K562 (cell line): ENCODE measurements around the gene ALKBH3. TPM values are rescaled to one million over a fixed set of nuclear protein-coding genes. Genes with fewer than 3 reads are reported as not detected.
A peak's percentile ranks its signal among the peaks of the same experiment; 100 is the strongest.

Experiments used
- CHD1 ChIP-seq: fragments of 200-600 bp; sonication (generic); IDR thresholded peaks from one replicate; pipeline ENCODE4 v1.6.1; 2012; ENCODE audit warnings: mild to moderate bottlenecking, moderate library complexity, low read length, inconsistent platforms
- MTF1 ChIP-seq: fragments of 250-450 bp; sonication (Bioruptor Pico); IDR thresholded peaks from 2 replicates; pipeline ENCODE4 v1.9.0; 2021; ENCODE audit warnings: moderate library complexity, mild to moderate bottlenecking, inconsistent platforms, borderline replicate concordance
- MXI1 ChIP-seq: IDR thresholded peaks from 2 replicates; pipeline ENCODE4 v1.6.1; 2011; ENCODE audit warnings: low read depth, mild to moderate bottlenecking, improper control_type of control experiment, low read length
- NR2F6 ChIP-seq: fragments of 450-650 bp; formaldehyde crosslinking; IDR thresholded peaks from 2 replicates; pipeline ENCODE4 v1.4.0; 2020; ENCODE audit warnings: mild to moderate bottlenecking
- POLR2G ChIP-seq: fragments of 200-400 bp; formaldehyde crosslinking; IDR thresholded peaks from 2 replicates; pipeline ENCODE4 v1.6.1; 2017; ENCODE audit warnings: low read depth, mild to moderate bottlenecking, antibody characterized with exemption, low read length, moderate library complexity
- PTTG1 ChIP-seq: fragments of 450-650 bp; IDR thresholded peaks from 2 replicates; pipeline ENCODE4 v1.6.1; 2016; ENCODE audit warnings: low read depth, mild to moderate bottlenecking, missing genetic modification characterization, missing compliant biosample characterization
- SRSF3 ChIP-seq: fragments of 200-400 bp; formaldehyde crosslinking; IDR thresholded peaks from 2 replicates; pipeline ENCODE4 v1.6.1; 2016; ENCODE audit warnings: mild to moderate bottlenecking, low read length, moderate library complexity; ENCODE audit not compliant: insufficient read depth
- SRSF7 ChIP-seq: fragments of 200-400 bp; formaldehyde crosslinking; optimal IDR thresholded peaks from 2 replicates; pipeline ENCODE3; 2017; ENCODE audit warnings: mild to moderate bottlenecking, low read depth, low read length
- ZBTB40 ChIP-seq, 2 experiments: fragments of 450-650 bp in 1 of 2; sonication (generic) in 1 of 2; formaldehyde crosslinking in 1 of 2; IDR thresholded peaks; 2 replicates each; pipeline versions ENCODE4 v1.7.1 to v1.9.0; 2016 to 2022; ENCODE audit warnings: inconsistent platforms in 1 of 2, mild to moderate bottlenecking in 1 of 2, missing genetic modification reagents in 1 of 2
- ZBTB8A ChIP-seq: fragments of 450-650 bp; IDR thresholded peaks from 2 replicates; pipeline ENCODE4 v1.6.1; 2018; ENCODE audit warnings: mild to moderate bottlenecking, moderate library complexity; ENCODE audit not compliant: partially characterized antibody
- polyA plus RNA-seq, 8 experiments: library from polyadenylated mRNA; depleted of rRNA in 4 of 8; stranded (reverse) in 5 of 8; unstranded in 3 of 8; fragments of >200 nt; fragmentation: Nextera tagmentation in 2 of 8; fragmentation: Illumina TruSeq in 1 of 8; extraction: Ambion mirVana in 2 of 8; extraction: Trizol in 1 of 8; gene quantifications; 2 replicates each; pipeline versions ENCODE4 v1.2.1 to v1.2.3, GENCODE V29; 2011 to 2014; ENCODE audit warnings: inconsistent platforms in 1 of 8, missing spikeins in 1 of 8
- total RNA-seq, 7 experiments: library from RNA; depleted of rRNA in 6 of 7; stranded (reverse); fragments of >200 nt in 6 of 7; fragmentation: Illumina TruSeq in 2 of 7; extraction: Trizol in 2 of 7; gene quantifications; 2 replicates each; pipeline versions ENCODE4 v1.2.1 to v1.2.3, GENCODE V29; 2011 to 2021; ENCODE audit warnings: low replicate concordance in 1 of 7

ALKBH3 gene
- total and polyA plus RNA-seq, 9 of the 15 experiments (the other 6 are each of a cell fraction or from before 2014, with no cell fraction given): 16.0 to 49.9 (median 36.5) TPM

- TF ChIP-seq ZBTB40 (IDR thresholded peaks at IDR 0.05) (no peak), ZBTB40 (CRISPR knock-in tag; IDR thresholded peaks at IDR 0.05) (no peak), SRSF3 (no peak), MXI1 (no peak), PTTG1 (tag) (0 out of 2 replicates have a peak, but pooled peaks have one; percentile 31), ZBTB8A (no peak), POLR2G (no peak), MTF1 (CRISPR knock-in tag) (no peak), CHD1 (no peak), SRSF7 (no peak), NR2F6 (0 out of 2 replicates have a peak, but pooled peaks have one; percentile 32)
These were observed 40.2 kb downstream of the ALKBH3 start (continued) for GRCh38 chr11:43920598-43921419.
